ENCODE results near the gene FHOD3. TPM values are rescaled to one million over a fixed set of nuclear protein-coding genes. Genes with fewer than 3 reads are reported as not detected.

FHOD3 gene
- total and polyA plus RNA-seq, 2 experiments from 2014 or later = 2.7 to 8.7 TPM

- Histone ChIP-seq H3K9me2 (ENCODE audit: insufficient read depth) (no peaks in the 10 kb centered on the region), H3K36me3 (ENCODE audit: insufficient read depth) (0 out of 2 replicates have a peak, but pooled peaks cover 12% of the 10 kb centered on the region), H3F3A (replicated peaks; ENCODE audit: low read depth) (no peaks in the 10 kb centered on the region), H3K27me3 (ENCODE audit: insufficient read depth) (no peaks in the 10 kb centered on the region), H2AFZ (no peak overlapping the region), H3K4me2 (no peak overlapping the region), H4K20me1 (replicated peaks; ENCODE audit: insufficient read depth) (peaks cover 13% of the 10 kb centered on the region), H3K27ac (ENCODE audit: low read depth) (no peak overlapping the region), H3K4me1 (ENCODE audit: insufficient read depth) (no peaks in the 10 kb centered on the region), H3K4me3 (no peak overlapping the region), H3K79me2 (replicated peaks; ENCODE audit: insufficient read depth) (peaks cover 19% of the 10 kb centered on the region)
- DNase-seq (ENCODE audit: low spot score) (peak; percentile 8), ATAC-seq (no peak)
- no peak for TF ChIP-seq EZH2 (IDR thresholded peaks at IDR 0.05; ENCODE audit: low read depth, unreplicated experiment)
- no peak for TF ChIP-seq CTCF (conservative IDR thresholded peaks at IDR 0.05; ENCODE audit: low read depth in 2 of 2)
- TF ChIP-seq STAT1 (IDR thresholded peaks at IDR 0.05; ENCODE audit: unreplicated experiment) = no peak
- no peak for TF ChIP-seq POLR2AphosphoS5 (IDR thresholded peaks at IDR 0.05; ENCODE audit: low read depth)
- no peak for TF ChIP-seq ZNF462 (CRISPR knock-in tag; IDR thresholded peaks at IDR 0.05)
- TF ChIP-seq EZH2phosphoT487 (IDR thresholded peaks at IDR 0.05; ENCODE audit: unreplicated experiment) = no peak
- TF ChIP-seq JUNB (IDR thresholded peaks at IDR 0.05; ENCODE audit: unreplicated experiment) = no peak
- TF ChIP-seq NANOG (IDR thresholded peaks at IDR 0.05; ENCODE audit: borderline replicate concordance) = no peak
- TF ChIP-seq, protein P1, sequence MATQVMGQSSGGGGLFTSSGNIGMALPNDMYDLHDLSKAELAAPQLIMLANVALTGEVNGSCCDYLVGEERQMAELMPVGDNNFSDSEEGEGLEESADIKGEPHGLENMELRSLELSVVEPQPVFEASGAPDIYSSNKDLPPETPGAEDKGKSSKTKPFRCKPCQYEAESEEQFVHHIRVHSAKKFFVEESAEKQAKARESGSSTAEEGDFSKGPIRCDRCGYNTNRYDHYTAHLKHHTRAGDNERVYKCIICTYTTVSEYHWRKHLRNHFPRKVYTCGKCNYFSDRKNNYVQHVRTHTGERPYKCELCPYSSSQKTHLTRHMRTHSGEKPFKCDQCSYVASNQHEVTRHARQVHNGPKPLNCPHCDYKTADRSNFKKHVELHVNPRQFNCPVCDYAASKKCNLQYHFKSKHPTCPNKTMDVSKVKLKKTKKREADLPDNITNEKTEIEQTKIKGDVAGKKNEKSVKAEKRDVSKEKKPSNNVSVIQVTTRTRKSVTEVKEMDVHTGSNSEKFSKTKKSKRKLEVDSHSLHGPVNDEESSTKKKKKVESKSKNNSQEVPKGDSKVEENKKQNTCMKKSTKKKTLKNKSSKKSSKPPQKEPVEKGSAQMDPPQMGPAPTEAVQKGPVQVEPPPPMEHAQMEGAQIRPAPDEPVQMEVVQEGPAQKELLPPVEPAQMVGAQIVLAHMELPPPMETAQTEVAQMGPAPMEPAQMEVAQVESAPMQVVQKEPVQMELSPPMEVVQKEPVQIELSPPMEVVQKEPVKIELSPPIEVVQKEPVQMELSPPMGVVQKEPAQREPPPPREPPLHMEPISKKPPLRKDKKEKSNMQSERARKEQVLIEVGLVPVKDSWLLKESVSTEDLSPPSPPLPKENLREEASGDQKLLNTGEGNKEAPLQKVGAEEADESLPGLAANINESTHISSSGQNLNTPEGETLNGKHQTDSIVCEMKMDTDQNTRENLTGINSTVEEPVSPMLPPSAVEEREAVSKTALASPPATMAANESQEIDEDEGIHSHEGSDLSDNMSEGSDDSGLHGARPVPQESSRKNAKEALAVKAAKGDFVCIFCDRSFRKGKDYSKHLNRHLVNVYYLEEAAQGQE (IDR thresholded peaks at IDR 0.05; ENCODE audit: unreplicated experiment) = no peak
- no peak for TF ChIP-seq ETS1 (IDR thresholded peaks at IDR 0.05)
- TF ChIP-seq CREB1 (CRISPR knock-in tag; IDR thresholded peaks at IDR 0.05; ENCODE audit: low read depth) = no peak
- no peak overlapping the region for H3K27ac Mint-ChIP-seq
- peaks cover 3% of the 10 kb centered on the region; the same call in 2 of the 3 replicates for H3K4me1 Mint-ChIP-seq
- H3K9me3 Mint-ChIP-seq = no peaks in the 10 kb centered on the region
- H3K27me3 Mint-ChIP-seq (ENCODE audit: insufficient read depth, low read depth, poor library complexity) = no peaks in the 10 kb centered on the region
- H3K4me3 Mint-ChIP-seq = no peak overlapping the region
- H3K36me3 Mint-ChIP-seq (ENCODE audit: low read depth) = peaks cover 32% of the 10 kb centered on the region
Measured at GRCh38 chr18:36821681-36822080, 524.2 kb downstream of the FHOD3 start.
